Muscle of back (tissue), 13 donors: Measurements from ENCODE around the gene SMIM21. TPM values are rescaled to one million over a fixed set of nuclear protein-coding genes. Genes with fewer than 3 reads are reported as not detected.

Experiments
- DNase-seq, 3 donors: peaks; one replicate each; pipeline versions ENCODE4 v3.0.0 to v3.0.0-alpha.2; 2013
- long read RNA-seq, 9 donors: transcript quantifications; one replicate each; lab custom pipeline, GENCODE V29; 2026
- polyA plus RNA-seq, 10 donors: library from polyadenylated mRNA; unstranded; fragments of 120-200 nt; gene quantifications; one replicate each; pipeline ENCODE4 v1.2.1, GENCODE V29; 2013; ENCODE audit not compliant: insufficient read length in 10 of 10

The SMIM21 gene
- polyA plus RNA-seq, result not detected
- long read RNA-seq, donor 1, result 0 reads
- long read RNA-seq, donor 2, result 0 reads
- long read RNA-seq, donor 3, result 0 reads
- long read RNA-seq, donor 4, result 0 reads
- long read RNA-seq, donor 5, result 0 reads
- long read RNA-seq, donor 6, result 0 reads
- long read RNA-seq, donor 7, result 0 reads
- long read RNA-seq, donor 8, result 0 reads
- long read RNA-seq, donor 9, result 0 reads

DNA sequence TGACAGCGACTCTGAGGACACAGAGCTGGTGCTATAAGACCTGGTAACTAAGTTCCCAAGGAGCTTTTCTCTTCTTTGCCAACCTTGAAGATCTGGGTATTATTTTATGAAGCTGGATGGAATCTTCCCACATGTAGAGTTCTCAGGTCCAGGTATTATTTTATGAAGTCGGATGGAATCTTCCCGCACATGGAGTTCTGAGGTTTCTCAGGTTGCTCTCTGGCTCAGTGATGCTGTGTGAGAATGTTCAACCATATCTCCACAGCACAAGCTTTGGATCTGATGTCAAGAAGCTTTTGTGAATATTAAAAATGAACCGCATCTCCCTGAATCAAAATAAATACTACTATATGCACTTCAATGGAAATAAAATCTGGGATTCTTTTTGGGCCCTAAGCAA lies at the start of gene SMIM21:
Gene SMIM21 (minus strand): TSS at position 101 of the 400 bp plus-strand sequence. CDS start 140 bp downstream, outside the sequence.
- DNase-seq, result no peak

DNA sequence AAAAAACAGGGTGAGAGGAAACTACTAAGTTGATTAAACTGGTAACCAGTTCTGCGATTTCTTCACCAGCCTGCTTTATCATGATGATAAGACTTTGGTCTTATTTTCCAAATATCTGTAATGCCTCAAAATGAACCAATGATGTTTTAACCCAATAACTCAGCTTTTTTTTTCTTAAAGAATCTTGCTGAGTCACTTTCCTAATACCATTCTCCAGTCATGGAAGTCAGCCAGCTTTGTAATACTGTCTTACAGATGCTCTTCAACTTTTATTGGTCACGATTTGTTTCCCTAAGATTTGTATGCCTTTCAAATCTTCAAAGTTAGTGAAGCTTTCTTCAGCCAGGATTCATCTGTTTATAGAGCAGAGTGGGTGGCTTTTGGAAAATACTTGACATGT lies 47.7 kb upstream of the SMIM21 start:
- DNase-seq, result peak in 2 of 3 donors; percentile 52 to 83

DNA sequence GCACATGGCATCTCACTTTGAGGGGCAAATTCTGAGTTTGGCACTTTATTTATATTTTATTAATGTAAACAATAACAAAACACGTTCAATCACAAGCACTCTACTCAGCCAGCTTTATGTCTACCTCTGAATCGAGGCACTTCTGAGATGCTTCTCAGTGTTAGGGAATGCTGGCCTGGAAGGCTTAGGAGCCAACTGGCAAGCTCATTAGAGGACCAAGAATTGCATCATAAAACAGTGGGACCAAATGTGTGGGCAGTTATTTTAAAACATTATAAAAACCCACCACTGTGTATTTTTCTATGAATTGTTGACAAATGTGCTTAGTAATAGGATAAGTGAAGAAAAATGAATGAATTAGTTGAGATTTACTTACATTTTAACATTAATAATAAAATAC lies 46.8 kb upstream of the SMIM21 start:
- no peak for DNase-seq

DNA sequence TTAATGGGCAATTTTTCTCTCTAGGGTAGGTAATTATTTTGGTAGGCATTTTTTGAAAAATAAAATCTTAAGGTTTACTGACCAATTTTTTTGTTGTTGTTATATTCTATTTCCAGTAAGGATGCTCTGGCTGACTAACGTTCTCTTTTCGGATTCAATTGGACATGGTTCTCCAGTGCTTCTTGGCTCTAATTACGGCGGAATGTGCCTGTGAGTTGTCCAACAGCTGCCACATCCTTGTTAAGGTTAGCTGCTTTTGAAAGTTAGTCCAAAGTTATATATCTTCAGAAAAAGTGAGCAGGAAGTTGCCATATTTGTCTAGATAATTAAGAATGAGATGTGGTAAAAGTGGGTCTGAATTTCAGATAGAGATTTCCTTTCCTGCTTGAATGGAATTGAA lies 45.8 kb upstream of the SMIM21 start:
- DNase-seq, result peak in 1 of 3 donors; percentile 49

DNA sequence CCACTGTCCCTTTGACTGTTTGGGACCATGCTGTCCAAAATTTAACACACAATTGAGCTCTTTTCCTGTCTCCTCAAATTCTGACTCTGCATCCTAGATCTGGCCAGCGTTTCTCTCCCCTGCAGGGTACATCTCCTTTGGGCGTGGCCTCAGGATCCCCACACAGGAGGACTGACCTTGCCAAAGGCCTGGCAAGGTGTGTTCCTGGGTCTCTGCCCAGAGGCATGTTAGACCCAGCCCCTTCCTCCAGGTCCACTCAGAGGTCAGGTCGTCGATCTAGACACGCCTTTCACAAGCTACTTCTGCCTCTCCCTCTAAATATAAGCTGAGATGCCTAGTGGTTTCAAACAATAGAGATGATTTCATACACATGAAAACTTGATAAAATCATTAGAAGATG lies 45.4 kb upstream of the SMIM21 start:
- no peak for DNase-seq

DNA sequence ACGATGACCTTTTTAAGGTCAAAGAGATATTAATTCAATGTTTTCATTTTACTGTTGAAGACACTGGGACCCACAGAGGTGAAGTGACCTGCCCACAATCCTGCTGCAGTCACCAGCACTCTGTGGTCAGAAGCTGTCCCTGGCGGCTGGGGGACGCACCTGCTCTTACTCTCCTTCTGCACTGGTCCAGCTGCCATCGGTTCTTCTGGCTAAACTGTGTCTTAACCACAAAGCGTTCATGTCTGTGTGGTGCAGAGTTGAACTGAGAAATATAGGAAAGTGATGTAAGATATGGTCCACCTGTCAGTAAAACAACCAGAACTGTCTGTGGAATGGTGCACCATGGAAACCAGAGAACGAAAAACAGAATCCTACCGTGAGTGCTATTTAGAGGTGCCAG lies 44.9 kb upstream of the SMIM21 start:
- no peak for DNase-seq

DNA sequence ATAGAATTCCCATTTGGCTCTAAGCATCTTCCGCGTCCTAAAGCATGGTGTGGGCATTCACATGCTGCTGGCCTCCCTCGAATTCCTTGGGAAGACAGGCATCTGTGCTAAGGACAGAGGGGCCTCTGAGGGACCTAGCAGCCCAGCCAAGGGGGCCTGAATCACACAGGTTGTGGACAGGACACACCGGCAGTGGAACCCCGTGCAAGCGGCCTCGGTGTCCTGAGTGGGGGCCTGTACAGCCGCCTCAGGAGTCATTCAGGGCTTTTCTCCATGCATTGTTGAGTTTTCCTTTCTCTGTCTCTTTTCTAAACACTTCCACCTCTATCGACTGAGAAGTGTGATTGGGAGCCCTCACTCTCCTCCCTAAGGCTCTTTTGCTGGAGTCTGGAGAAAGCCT lies 44.3 kb upstream of the SMIM21 start:
- DNase-seq, result no peak

DNA sequence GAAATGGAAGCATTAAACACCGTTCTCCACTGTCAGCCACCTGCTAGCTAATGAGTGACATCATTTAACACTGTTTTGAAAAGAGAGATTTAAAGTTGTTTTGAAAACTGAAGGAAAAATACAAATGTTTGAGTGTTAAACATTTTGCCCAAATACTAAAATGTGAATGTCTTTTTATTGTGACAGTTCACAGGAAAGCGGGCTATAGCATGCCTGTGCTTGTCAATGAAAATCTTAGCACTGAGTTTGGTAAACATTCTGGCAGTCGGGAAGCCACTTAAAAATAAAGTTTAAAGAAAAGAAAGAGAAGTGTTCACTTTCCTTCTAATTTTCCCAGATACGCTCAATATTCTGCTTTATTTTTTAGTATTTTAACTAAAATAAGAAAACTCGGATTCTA lies 40.3 kb upstream of the SMIM21 start:
- DNase-seq, result no peak

DNA sequence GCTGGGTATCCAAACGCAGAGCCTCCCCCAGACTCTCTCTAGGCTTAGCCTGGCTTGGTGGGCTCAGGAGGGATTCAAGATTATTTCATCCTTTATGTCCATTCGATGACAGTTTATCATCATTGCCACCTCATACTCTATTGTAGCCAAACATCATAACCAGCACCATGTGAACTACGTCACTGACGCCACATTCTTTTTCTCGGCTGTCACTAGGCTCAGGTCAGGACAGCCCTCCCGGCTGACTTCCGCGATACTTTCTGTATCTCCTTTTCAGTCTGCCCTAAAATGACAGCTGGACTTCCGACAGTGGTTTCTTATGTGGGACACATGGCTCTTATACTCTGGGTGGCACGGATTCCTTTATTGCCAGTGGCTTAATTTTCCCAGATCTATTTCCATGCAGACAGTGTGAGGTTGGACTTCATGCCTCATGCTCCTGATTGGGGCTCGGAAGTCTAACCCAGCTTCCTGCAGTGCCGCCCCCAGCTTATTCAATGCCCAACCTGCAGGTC lies 39.8 kb upstream of the SMIM21 start:
- DNase-seq, result no peak

DNA sequence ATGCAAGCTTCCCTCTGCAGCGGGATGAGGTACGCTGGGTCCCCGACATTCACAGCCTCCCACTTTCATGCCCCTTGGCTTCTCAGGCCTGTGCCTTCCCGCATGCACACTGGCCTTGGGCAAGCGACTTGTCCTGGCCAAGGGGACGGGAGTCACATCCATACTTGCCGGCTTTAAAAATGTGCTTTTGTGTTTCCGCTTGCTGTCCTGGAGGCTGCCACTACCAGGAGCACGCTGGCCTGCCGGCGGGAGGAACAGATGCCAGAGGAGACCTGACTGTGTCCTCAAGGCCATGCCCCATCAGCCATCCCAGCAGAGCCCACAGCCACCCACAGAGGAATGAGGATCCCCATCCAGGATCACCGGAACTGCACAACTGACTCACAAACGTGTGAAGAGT lies 36.9 kb upstream of the SMIM21 start:
- no peak for DNase-seq

DNA sequence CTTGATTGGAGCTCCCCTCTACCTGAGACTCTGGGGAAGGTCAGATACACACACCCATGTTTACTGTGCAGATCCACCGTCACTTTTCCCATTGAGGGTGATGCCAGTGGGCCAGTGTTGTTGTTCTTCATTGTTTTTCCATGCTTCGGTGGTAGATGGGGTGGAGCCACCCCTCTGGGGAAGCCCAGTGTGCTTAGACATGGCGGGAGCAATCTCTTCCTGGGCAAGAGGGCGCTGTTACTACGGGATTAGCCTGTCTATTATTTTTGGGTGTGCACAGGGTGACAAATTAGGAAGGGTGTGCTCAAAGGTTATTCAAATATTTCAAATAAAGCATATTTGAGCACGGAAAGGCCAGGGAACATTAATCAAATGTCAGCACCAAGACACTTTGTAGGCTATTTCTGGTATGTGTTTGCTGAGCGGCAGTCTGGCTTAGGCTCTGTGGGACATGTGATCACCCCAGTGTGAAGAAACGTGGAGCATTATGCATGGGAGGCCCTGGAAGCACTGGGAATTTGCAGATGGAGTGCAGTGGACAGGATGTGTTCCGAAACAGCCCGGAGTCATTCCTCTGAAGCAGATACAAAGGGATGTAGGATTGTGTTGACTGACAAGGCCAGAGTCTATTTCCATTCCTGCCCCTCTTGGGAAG lies 34.8 kb upstream of the SMIM21 start:
- no peak for DNase-seq

DNA sequence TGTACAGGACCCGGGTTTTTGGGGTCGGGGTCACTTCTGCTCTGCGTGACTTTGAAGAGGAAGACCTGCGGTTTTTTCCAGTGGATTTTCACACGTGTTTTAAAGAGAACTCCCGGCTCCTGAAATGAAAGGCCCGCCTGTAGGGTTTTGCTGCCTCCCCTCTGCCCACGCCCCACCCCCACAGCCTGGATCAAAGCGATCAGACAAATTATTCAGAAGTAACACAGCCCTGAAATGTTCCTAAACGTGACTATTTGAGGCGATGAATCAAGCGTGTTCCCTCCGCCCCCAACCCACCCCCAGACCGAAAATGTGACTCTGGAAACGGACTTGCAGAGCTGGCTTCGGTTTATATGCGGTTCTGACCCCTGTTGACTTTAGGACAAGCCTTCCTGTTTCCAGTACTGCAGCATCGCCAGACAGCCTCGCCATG lies 28.7 kb upstream of the SMIM21 start:
- DNase-seq, result peak in 1 of 3 donors; percentile 63

DNA sequence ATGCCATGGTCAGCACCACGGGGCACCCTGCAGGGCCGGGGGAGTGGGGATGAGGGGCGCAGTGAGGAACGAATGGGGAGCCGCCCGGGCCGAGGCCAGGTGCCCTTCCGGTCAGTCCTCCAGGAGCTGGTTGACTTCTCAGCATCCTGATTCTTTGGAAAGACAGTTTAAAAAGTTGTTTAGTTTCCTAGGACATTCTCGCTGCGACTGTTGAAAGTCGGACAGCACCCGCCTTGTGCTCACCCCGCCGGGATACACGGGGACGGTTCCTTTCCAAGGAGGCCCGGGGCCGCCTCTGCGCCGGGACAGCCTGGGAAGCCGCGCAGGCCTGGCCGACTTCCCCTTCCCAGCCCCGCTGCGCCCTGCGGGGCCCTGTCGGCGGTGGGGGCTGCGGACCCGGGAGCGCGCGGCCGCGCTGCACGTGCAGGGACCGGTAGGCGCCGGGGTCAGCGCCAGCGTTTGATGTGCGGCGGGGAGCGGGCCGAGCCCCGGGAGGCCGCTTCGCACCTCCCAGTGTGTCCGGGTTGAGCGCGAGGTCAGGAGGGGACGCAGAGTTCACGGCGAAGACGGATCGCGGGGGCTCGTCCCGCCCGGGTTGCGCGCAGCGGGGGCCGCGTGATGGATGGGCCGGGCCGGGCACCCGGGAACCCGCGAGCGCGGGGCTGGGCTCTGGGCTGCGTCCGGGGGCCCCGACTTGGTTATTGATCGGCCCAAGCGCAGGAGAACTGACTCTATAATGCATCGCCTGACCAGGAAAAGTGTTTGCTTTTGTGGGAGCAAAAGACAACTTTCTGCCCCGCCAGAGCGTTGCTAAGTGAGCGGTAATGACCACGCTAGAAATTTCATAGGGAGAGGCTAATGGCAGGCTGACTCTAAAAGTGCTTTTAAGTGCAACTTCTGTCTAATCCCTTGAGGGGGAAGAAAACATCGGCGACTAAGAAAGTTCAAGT lies 28.0 kb upstream of the SMIM21 start:
- DNase-seq, result peak; percentile 19 to 85 (median 56)

DNA sequence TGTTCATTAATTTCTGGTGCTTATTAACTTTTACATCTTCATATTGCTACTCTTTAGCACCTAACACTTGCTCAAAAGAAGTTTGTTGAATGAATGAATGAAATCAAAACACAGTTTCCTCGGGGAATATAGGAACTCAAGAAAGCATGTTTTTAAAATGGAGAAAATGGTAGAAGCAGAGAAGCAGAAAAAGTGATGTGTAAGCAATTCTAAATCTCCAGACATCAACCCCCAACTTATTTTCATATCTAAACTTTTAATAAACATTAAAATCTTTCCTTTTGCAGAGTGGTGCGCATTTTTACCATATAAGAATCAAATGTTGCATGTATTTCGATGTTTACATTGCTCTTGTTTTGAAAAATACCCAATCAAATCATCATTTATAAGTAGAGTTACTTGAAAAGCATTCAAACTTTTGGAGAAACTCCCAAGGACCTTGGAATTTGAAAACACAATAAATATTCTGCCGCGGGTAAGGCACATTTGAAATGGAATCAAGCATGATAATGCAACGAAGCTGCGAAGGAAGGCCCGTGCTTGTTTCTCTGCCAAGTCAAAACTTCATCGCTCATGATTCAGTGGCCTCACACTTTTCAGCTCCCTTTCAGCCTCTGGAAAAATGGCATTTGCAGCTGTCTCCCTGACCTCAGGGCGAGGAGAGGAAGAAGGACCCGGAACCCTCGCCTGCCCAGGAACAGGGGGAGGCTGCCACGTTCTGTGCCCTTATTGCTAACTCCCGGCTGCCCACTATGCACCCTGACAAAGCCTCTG lies 26.7 kb upstream of the SMIM21 start:
- DNase-seq, result peak in 1 of 3 donors; percentile 73

DNA sequence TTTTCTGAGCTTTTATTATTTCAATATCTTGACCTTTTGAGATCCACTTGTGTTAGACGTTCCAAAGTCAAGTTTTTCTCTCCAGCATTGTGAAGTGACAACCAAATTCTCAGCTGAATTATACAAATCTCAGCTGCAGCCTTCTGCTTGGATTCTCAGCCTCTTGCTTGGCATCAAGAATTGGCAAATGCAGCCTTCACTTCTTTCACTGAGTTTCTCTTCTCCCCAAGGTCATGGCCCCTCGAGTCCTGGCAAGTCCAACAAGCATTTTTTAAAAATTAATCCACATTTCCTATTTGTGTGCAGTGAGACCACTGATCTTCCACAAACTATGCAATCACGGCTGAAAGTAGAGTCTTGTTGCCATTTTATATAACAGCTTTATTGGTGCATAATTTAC lies 23.4 kb upstream of the SMIM21 start:
- no peak for DNase-seq

DNA sequence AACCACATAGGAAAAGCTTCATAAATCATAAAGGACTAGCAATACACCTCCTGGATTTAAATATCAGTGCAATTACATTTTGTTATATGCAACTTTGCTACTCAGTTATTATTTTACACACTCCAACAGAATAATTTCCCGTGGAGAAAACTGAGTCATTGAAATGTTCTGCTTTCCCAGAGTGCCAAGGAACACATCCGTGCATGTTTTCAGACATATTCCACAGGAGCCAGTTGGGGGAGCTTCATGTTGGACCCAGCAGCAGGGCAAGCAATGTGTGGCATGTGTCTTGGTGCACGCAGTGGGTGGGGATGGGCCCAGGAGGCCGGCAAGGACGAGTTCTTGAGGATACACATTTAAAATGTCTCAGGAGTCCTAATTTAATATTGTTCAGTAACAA lies 14.4 kb upstream of the SMIM21 start:
- DNase-seq, result no peak

DNA sequence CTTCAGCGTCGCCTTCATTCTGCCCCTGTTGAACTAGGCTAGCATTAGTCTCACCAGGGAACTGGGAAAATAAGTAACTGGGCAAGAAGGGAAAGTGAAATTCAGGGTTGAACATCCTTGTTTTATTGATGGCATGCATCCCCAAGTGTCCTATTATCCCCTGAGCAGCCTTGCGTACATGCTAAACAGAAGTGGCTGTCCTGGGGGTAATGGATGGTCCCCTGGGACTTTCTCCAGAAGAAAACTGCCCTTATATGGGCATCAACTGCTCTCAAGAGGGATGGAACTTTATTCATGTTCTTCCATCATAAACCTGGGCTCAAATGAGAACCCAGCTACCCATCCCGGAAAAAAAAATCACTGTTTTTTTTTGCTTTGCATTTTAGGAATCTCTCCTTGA lies 11.8 kb upstream of the SMIM21 start:
- no peak for DNase-seq

DNA sequence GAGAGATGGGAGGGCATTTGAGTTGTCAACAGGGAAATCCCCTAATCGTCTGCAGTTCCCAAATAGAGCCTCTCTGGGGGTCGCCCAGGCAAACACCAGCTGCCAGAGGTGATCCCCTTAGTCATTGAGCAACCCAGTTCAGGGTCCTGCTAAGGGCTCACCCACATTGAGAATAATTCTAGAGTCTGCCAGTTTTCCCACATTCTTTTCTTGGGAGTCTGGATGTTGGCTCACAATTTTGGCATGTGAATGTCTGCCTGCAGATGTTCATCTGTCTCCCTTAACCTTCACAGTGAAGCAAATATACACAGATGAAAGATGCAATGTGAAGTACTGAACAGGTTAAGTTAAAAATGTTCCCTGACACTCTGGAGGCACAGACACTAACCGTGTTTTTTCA lies 11.4 kb upstream of the SMIM21 start:
- DNase-seq, result peak in 1 of 3 donors; percentile 21

DNA sequence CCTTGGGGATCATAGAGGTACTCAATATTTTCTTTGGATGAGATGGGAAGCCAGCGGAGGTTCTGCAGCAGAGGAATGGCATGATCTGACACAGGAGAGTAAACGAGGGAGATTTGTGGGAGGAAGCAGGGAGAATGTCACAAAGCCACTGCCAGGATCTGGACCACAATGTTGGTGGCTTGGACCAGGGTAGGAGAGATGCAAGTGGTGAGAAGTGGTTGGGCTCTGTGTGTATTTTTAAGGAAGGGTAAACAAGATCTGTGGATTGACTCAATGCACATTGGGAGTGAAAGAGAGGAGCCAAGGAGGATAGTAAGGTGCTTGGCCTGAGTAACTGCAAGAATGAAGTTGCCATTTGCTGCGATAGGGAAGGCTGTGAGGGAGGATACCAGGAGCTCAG lies 10.5 kb upstream of the SMIM21 start:
- DNase-seq, result no peak

DNA sequence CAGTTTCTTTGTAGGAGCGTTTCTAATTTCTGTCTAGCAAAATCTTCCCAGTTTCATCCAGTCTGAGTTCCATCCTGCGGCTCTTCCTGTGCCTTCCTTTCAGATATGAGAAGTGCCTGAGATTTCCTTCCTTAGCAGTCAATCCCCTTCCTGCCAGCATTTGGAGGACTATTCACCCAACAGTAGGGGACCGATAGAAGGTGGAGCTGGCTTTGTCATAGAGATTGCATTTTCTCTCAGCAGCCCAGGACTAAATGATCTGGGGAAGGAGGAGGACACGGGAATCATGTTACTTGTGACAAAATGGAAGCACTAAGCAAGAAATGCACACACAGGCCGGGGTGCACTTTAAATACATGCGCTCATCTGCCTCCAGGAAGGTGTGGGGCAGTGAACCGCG lies 5.6 kb upstream of the SMIM21 start:
- no peak for DNase-seq

DNA sequence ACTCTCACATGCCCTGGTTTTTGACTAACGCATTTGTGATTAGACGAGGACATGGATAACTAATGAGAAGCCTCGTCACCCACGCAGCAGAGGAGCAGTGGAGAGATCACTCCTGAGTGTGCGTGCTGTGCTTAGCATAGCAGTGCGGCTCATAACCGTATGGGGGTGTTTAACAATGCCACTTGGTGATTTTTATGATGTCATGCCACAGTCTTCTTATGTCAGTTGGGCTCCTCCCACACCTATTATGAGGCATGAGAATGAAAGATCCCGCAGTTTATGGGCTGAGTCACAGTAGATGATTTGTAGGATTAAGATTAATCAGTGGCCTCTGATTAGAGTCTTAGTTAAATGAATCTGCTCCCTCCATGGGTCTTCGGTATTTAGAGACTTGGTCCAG lies 2.5 kb upstream of the SMIM21 start:
- DNase-seq, result no peak

DNA sequence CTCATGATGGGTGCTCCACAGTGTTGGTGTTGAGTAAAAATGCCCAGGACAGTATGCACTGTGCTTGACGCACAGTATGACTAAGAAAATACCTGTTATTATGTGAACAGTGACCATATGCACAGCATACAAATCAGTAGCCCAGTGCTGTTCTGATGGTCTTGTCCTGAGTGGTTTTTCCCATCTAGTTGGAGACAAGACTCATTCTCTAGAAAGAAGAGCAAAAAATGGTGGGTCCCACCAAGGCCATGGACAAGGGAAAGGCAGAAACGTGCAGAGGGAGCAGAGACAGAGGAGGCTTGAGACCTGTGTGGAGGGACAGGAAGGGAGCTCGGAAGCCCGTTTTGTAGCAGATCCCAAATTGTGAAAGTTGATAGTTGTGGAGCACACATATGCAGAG lies 987 bp upstream of the SMIM21 start:
- DNase-seq, result no peak
